ENCODE data around the gene EPGN.
A peak's percentile ranks its signal among the peaks of the same experiment; 100 is the strongest.

The EPGN gene

GRCh38 chr4:74353858-74354257, 45.6 kb downstream of the EPGN start:
- no peak overlapping the region for H3K4me3 ChIP-seq (ENCODE audit: low read depth, low read length)
- ChIA-PET CTCF (no interaction called here), POLR2A (no interaction called here)
- no peak for TF ChIP-seq CTCF (IDR thresholded peaks at IDR 0.05; ENCODE audit: insufficient read depth, low read length, missing control alignments)
- DNase-seq (ENCODE audit: low read depth, low spot score) = no peak

GRCh38 chr4:74357965-74358364, 49.7 kb downstream of the EPGN start:
- DNase-seq (ENCODE audit: low read depth, low spot score) = no peak
- no peak overlapping the region for H3K4me3 ChIP-seq (ENCODE audit: low read depth, low read length)

GRCh38 chr4:74361671-74362070, 53.4 kb downstream of the EPGN start:
- no peak overlapping the region for H3K4me3 ChIP-seq (ENCODE audit: low read depth, low read length)
- TF ChIP-seq CTCF (IDR thresholded peaks at IDR 0.05; ENCODE audit: insufficient read depth, low read length, missing control alignments) = no peak
- ChIA-PET POLR2A (no interaction called here), CTCF (interaction anchor here (0.7 to 2.6 kb wide), 3 partner anchors 9 to 314 kb away, joined by 3 to 16 read pairs (median 12); no protein-coding TSS in a partner anchor)
- no peak for DNase-seq (ENCODE audit: low read depth, low spot score)

More at GRCh38 chr4:74357965-74358364, 49.7 kb downstream of the EPGN start:
- no peak for TF ChIP-seq CTCF (IDR thresholded peaks at IDR 0.05; ENCODE audit: insufficient read depth, low read length, missing control alignments)
- ChIA-PET CTCF (interaction anchor here (0.8 kb wide), 2 partner anchors 12 to 37 kb away, joined by 3 to 4 read pairs; no protein-coding TSS in a partner anchor), POLR2A (no interaction called here)

- H3K4me3 ChIP-seq (ENCODE audit: low read depth, low read length) = no peak overlapping the region
- ChIA-PET POLR2A (no interaction called here), CTCF (interaction anchor here (0.7 to 1.0 kb wide), 2 partner anchors 43 to 171 kb away, joined by 3 read pairs; no protein-coding TSS in a partner anchor)
- TF ChIP-seq CTCF (IDR thresholded peaks at IDR 0.05; ENCODE audit: insufficient read depth, low read length, missing control alignments) = no peak
- no peak for DNase-seq (ENCODE audit: low read depth, low spot score)
Measured at GRCh38 chr4:74362347-74362746, 54.1 kb downstream of the EPGN start.

GRCh38 chr4:74364256-74364651, 56.0 kb downstream of the EPGN start:
- DNase-seq (ENCODE audit: low read depth, low spot score) = no peak
- ChIA-PET CTCF (interaction anchor here (2.2 to 3.3 kb wide), 3 partner anchors 13 to 310 kb away, joined by 5 to 17 read pairs (median 8); no protein-coding TSS in a partner anchor), POLR2A (no interaction called here)
- no peak for TF ChIP-seq CTCF (IDR thresholded peaks at IDR 0.05; ENCODE audit: insufficient read depth, low read length, missing control alignments)
- H3K4me3 ChIP-seq (ENCODE audit: low read depth, low read length) = peak overlapping the region; percentile 55; the same call in 1 of the 2 replicates

- DNase-seq (ENCODE audit: low read depth, low spot score) = peak; percentile 7
- no peak for TF ChIP-seq CTCF (IDR thresholded peaks at IDR 0.05; ENCODE audit: insufficient read depth, low read length, missing control alignments)
- peak within 1 kb of the TSS; percentile 55 for H3K4me3 ChIP-seq (ENCODE audit: low read depth, low read length)
- CTCF ChIA-PET = interaction anchor here (0.9 to 3.3 kb wide), 4 partner anchors 12 to 311 kb away, joined by 5 to 17 read pairs (median 6); no protein-coding TSS in a partner anchor
- POLR2A ChIA-PET = no interaction called here
Measured at GRCh38 chr4:74364652-74365491, 56.6 kb downstream of the EPGN start, which contains the start of gene EREG. TSS of gene EREG (plus strand) at chr4:74365145. CDS start at chr4:74365309, 164 bp downstream.
